GM19468 (cell line): Measurements from ENCODE around the gene ADARB2.

Experiments
- ATAC-seq: cut with Tn5 transposase; IDR thresholded peaks from one replicate; pipeline ENCODE4 v1.9.1; 2021; ENCODE audit warnings: mild to moderate bottlenecking, moderate library complexity, moderate number of reproducible peaks; ENCODE audit not compliant: unreplicated experiment; ENCODE audit errors: extremely low read depth

ADARB2 gene

DNA sequence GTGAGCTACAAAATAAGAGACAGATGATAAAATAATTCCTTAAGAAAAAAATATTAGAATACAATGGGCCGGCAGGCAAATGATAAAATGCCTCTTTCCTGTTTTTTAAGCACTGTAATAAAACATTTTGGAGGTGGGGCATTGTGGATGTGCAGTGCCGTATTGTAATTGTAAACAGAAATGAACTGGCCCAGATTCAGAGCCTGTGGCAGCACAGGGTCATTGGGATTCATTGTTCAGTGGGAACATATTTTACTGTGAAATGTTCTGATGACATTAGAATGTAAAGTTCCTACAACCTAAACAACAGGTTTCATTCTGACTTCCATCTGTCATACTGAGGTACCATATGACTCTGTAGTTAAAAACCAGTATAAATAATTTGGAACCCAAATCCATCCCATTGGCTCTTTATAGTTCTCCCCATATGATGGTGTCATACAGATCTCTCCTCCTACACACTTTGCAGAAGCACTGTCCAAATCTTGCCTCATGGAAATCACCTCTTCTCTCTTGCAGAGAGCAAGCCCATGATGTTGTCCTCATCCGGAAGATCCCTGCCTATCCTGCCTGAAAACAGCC lies 416.5 kb downstream of the ADARB2 start:
- ATAC-seq = no peak

DNA sequence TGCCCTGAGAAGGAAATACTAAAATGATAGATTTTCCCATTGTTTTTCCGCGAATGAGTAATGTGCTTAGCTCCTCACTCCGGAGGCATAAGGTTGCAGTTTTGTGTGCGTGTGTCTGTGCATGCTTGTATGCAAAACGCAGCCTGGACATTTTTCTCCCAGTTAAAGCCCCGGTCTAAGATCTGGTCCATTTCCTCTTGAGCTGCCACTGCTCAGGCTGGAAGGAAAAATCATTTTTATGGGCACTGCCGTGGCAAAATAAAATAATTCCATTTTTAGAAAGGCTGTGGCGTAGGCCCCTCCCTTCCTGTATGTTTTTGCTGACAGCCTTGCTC lies 420.5 kb downstream of the ADARB2 start:
- ATAC-seq = no peak

DNA sequence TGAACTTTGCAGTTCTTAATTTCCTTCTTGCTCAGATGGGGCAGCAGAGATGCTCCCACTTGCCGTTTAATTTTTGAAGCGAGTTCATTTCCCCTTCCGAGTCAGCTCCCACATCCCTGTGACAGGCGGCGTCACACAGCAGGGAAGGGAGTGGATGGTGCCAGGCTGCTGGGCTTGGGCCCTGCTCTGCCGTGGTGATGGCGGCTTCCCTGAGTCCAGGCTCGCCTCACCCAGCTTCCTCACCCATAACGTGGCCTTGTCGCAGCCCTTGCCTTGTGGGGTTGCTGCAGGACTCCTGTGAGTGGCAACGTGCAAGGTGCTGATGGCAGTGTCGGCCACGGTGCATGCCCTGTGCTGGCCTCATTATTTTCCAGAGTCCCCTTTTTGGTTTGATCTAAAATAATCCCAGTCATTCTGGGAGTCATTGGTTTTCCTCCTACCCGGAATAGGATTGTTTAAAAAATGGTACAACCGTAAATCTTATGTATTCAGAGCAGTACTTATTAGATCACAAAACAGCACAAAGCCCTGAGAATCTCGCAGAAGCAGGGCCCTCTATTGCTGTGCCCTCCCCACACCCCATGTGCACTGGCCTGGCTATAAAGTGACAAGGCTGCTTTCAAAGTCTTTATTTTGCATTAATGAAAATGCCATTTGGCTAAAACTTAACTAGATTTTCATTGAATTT lies 421.1 kb downstream of the ADARB2 start:
- ATAC-seq = no peak

DNA sequence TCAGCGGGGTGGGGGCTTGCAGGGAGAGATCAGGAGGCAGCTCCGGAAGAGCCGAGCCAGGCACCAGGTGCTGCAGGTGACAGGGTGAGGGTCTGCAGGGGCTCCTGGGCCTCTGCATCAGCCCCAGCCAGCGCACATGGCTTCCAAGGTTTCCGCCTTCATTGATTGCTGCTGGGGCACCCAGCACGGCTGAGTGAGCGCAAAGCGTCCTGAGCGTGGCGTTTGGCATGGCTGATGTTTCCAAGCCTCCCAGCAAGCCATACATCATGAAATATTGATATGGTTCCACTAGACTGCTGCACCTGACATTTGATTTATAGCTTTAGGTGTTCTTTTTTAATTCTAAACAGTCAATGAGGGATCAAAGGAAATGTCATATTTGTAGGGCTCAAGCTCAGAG lies 422.1 kb downstream of the ADARB2 start:
- no peak for ATAC-seq

DNA sequence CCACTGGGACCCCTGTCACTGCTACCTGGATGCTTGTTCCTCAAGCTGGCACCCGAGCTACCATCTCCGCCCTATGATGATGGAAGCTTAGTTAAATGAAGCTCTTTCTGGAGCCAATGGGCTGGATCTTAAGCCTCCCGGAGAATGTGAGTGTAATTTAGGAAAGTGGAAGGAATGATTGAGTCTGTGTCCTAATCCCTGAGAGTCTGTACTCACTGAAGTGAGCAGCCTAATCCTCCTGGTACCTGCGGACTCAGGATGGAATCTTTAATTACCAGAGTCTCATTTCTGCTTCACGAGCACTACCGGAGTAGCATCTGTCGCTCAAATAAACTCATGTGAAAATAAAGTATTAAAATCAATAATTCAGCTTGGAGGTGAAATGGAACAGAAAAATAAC lies 425.6 kb downstream of the ADARB2 start:
- no peak for ATAC-seq

DNA sequence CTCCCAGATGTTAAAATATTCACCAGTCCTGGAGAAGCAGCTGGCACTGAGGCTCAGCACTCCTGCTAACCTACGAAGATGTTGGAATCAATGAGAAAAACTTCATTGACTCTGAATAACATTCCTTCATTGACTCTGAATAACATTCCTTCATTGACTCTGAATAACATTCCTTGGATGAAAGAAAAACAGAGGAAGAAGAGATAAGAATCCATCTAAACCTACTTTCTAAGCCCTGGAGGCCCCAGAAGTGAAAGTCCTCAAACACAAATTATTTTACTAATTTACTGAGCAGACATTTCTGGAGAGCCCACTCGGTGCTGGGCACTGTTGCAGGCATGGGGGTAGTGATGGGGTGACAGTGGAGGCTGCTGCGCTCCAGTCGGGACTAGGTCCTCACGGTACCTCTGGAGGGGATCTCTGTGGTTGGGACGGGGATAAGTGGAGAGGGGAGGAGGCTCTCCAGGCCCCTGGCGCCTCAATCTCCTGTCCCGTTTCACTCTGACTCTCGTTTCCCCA lies 427.0 kb downstream of the ADARB2 start:
- no peak for ATAC-seq

DNA sequence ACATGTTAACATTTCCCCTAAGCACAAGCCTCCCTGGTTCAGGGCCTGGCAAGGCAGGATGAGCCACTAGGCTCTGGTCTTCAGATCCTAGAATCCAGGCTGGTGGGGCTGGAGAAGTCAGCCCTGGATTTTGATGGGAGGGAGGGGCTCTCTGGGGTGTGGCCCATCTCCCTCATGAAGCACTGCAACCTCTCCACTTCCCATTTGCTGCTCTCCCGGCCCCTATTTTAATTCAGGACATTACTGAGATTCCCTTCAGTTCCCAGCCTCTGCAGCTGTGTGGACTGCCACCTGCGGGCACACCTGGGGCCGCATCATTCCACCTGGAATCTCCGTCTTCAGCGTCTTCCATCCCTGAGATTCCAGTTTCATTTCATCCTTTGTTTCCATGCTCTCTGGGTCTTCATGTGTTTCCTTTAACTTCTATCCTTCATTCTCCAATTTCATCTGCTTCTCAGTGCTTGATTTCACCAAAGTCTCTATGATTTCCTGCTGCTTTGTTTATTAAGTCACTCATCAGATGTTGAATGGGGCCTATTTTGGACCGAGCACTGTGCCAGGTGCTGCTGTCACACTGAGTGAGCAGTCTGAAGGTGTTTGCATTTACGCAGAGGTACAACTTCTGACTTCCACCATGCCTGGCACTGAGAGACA lies 427.6 kb downstream of the ADARB2 start:
- no peak for ATAC-seq

DNA sequence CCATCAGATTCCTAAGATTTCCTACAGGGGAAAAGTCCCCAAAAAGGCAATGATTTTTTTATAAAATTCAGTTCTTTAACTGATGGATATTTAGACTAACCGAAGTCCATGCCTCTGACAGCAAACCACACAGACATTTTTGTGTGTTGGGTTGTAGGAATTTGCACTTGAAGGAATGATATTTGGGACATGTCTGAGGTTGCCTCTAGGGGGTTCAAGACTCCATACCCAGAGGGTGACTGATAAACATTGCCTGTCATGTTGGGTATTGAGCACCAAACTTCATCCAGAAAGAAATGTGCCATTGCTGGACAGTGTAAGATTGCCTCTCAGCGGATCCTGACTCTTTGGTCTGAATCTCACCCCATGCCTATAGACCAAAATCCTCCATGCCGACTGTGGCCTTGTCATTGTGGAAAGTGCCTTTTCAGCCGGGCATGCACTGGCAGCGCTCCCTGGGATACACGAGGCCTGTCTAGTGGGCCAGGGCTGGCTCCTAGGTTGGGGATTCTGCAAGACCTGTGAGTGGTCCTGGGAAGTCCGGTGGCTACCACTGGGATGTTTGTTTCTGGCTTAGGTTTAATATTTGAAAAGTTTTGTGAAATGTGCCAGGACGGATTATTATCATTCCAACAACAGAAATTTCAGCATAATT lies 428.2 kb downstream of the ADARB2 start:
- no peak for ATAC-seq

DNA sequence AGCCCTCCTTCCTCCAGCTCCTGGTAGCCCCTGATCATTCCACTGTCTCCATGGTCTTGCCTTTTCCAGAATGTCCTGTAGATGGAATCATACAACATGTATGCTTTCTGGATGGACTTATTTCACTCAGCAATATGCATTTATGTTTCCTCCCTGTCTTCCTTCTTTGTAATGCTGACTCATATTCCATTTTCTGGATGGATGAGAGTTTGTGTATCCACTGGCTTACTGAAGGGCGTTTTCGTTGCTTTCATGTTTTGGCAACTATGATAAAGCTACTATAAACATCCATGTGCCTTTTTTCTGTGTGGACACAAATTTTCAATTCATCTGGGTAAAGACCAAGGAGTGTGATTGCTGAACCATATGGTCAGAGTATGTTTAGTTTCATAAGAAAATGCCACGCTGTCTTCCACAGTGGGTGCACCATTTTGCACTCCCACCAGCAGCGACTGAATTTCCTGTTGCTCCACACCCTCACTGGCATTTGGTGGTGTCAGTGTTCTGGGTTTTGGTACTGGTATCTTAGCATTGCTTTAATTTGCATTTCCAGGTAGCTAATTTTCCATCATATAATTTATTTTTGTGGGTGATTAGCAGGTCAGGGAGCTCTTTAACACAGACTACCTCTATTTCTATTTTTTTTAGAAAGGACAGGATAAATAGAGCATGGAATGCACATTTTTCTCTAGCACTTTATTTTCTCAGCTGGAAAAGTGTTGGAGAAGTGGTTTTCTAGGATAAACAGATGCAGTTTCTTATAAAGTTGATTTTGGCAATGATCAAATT lies 429.0 kb downstream of the ADARB2 start:
- ATAC-seq = no peak

DNA sequence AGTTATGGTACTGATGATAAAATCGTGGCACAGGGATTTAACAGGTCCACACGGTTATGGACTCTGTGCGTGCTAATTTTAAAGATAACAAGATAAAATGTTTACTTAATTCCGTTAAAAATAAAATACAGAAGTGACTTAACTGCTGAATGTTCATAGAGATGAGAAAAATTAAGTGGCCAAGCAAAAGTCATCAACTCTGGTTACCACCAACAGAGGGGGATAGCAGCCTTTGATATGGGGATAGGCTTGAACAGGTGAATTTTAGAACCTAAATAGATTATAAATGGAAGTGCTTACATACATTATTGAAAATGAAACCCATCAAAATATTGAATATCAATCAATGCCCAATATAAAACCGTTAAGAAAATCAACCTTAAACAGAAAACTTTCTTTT lies 436.2 kb downstream of the ADARB2 start:
- ATAC-seq = no peak

DNA sequence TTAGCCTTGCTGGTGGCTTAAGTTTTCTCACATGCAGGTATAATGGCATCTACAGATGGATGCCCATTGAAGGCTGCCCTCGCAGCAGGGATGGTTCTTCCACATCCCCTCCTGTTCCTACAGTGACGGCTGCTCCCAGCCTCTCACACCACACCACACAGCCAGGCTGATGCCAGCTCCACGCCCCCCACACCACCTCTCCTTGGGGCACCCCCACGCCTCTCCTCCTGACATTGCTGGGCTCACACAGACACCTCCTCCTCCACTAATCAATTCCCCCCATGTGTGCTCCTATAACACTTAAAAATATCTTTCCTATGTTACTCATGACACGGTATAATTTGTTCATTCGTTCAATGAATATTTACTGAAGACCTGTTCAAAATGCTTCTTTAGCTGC lies 437.1 kb downstream of the ADARB2 start:
- no peak for ATAC-seq

DNA sequence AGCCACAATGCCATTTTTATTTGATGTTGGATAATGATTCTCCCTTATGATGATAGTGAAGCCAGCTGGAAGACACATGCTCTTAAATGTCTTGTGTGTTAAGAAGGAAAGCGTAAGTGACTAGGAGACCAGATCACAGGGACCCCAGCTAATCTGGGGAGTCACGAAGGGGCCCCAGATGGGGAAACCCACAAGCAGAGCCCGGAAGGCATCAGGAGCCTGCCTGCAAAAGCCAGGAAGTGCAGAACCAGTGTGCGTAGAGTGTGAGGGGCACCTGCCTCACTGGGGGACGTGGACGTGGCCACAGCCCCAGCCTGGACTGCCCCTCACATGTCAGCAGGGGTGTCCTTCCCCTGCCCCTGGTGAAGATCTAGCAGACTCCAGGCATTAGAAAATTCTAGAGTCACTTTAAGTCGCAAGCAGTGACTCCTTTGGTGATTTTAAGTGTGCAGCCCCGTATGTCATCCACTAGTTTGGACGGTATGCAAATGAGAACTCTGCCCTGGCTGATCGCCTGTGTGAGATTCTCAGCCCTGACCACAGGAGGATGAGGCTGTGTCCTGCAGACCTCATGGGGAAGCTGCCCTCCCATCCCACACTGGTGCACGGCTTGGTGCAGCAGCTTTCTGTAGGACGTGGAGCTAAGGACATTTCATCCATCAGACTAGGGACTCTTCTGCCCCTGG lies 438.1 kb downstream of the ADARB2 start:
- no peak for ATAC-seq

DNA sequence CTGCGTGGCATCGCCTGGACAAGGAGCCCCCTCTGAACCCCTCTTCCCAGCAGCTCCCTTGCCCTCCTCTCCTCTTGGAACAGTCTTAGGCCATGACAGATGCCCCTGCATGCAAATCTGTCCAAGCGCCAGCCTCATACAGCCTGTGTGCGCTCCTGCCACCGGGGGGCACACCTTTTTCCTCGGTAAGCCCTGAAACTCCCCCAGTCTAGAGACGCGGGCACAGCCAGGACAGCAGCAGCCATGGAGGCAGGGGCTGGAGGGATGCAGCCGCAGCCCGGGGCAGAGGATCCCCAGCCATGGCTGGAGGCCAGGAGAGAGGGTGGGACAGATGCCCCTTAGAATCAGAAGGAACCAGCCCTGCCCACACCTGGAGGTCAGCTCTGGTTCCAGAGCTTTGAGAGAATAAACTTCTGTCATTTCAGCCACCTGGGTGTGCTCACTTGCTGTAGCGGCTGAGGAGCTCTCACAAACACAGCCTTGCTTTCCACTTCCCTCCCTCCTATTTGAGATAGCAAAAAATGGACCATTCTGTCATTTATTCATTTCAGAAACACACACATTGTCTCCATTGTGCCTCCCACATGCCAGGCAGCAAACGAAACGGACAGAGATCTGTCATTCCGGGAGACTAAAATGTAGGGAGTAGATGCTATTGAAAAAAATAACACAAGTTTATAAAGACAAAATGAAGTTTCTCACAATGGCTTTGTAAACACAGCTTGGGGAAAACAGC lies 439.6 kb downstream of the ADARB2 start:
- ATAC-seq = no peak

DNA sequence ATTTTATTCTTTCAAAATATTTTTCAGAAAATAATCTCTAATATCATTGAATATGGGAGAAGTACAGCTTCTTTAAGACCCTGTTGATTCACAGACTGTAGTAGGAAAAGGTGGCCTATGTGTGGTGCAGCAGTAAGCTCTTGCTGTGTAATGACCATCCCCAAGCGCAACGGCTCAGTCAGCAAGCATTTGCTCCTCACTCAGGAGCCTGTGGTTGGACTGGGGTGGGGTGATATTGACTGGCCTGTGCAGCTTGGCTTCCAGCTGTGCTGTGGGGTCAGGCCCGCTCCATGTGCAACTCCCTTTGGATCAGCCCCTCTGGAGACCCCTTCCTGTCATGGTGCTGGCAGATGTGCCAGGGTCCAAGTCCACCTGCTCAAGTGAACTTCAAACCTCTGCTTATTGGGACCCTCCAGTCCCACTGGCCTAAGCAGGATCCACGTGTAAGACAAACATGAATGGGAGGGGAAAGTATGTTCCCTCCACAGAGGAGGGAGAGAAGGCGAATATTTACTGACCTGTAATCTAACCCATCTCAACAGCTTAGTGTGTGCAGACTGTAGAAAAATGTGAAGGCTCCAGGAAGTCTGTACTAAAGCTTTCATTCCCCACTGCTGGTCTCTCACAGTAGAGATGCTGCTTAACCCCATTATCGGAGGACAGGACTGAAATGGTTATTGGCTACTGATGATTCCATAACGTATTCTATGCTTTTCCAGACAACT lies 441.4 kb downstream of the ADARB2 start:
- ATAC-seq = no peak

DNA sequence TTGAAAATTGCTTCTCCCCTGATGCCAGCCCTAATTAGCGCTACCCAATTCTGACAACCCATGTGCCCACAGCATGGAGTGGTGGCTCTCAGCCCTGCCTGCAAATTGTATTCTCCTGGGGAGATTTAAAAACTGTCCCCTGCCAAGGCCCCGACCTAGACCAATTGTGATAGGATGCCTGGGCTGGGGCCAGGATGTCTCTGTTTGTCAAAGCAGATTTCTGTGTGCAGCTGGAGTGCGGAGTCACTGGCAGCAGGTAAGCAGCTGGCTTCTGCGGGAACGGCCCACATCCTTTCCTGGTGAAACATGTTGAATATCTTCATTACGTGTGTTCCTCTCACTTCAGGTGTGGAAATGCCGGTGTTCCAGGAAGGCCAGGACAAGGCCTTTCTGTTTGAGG lies 442.6 kb downstream of the ADARB2 start:
- ATAC-seq = no peak

DNA sequence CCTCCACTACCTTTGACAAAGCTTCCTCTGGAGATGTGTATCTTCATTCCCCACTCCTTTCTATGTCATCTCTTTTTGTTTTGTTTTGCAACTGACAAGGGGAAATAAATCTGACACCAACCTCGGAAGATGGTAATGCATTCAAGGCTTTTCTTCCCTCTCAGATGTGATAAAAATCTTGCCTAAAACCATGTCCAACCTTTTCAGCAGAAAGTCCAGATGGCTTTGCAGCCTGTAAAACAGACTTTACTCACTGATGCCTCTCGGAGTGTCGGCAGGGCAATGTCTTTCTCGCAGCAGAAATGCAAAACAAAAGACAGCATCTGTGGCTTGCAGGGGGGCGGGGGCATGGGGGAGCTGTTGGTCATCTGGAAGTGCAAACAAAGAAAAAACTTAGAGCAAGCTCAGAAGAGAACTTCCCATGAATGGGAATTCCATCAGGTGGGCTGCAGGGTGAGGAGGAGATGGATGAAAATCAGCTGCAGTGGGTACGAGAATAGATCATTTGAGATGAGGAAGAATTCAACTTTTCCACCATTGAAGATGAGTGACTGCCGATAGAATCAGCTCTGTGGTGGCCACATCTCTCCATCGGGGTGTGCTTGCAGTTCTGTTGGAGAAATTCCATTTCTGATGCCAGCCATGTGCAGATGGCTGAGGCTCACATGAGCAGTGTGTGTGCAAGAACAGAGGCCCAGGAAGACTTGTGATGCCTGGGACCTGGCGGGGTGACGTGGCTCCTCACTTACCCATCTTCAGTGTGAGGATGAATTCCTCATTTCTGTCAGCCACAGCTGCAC lies 443.5 kb downstream of the ADARB2 start:
- no peak for ATAC-seq

DNA sequence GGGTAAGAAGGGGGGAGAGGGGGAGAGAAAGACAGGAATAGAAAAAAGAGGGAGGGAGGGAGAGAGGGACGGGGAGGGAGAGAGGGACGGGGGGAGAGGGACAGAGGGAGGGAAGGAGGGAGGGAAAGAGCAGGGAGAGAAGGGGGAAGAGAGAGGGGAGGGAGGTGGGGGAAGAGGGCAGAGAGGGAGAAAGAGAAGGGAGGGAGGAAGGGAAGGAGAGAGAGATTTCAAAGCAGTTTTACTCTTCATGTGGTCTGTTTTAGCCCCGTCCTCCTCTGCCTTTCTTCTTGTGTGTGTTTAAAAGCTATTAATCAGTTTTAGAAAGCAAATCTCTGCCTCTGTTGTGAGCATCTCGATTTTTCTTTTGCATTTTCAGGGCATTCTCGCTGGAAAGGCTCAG lies 444.2 kb downstream of the ADARB2 start:
- no peak for ATAC-seq

DNA sequence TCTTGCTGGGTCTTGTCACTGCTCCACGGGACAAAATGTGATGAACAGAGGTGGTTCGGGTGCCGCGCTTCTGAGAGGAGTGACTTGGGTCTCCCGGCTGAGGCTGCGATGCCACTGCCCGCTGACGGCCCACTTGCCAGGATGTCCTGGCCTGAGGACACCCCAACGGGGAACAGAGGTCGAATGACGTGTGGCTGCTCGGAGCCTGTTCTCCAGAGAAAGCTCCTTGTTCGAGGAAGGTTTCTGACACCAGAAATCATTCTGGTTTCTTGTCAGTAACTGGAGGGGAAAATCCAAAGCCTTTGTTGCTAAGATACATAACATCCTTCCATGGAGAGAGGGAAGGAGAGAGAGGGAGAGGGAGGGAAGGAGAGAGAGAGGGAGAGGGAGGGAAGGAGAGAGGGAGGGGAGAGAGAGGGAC lies 444.7 kb downstream of the ADARB2 start:
- ATAC-seq = no peak
